Neural crest cell (in vitro differentiated cells): ENCODE data around the gene HSD17B3. TPM values are rescaled to one million over a fixed set of nuclear protein-coding genes. Genes with fewer than 3 reads are reported as not detected.
A peak's percentile ranks its signal among the peaks of the same experiment; 100 is the strongest.
"Not testable (repeated sequence)": the region's sequence is repeated elsewhere in the genome, so short reads cannot be mapped to it uniquely, and the experiment has no call there.

Source experiments
- DNase-seq: peaks from one replicate; pipeline ENCODE4 v3.0.0; 2021; ENCODE audit warnings: low read depth, mixed read lengths, low spot score
- H3K27ac Mint-ChIP-seq: one replicate; pipeline ENCODE4 v1.8.0; 2021; ENCODE audit warnings: mild to moderate bottlenecking, mixed read lengths; ENCODE audit not compliant: unreplicated experiment
- H3K27me3 Mint-ChIP-seq: 2 replicates; pipeline ENCODE4 v1.8.0; 2021; ENCODE audit warnings: low read depth, mild to moderate bottlenecking, mixed read lengths
- H3K36me3 Mint-ChIP-seq: 2 replicates; pipeline ENCODE4 v1.8.0; 2021; ENCODE audit warnings: low read depth, mild to moderate bottlenecking, mixed read lengths
- H3K4me1 Mint-ChIP-seq: 2 replicates; pipeline ENCODE4 v1.8.0; 2021; ENCODE audit warnings: mixed read lengths
- H3K4me3 Mint-ChIP-seq: one replicate; pipeline ENCODE4 v1.8.0; 2021; ENCODE audit warnings: mild to moderate bottlenecking, mixed read lengths
- H3K9me3 Mint-ChIP-seq: 2 replicates; pipeline ENCODE4 v1.8.0; 2021; ENCODE audit warnings: mixed read lengths
- CTCF ChIP-seq: fragments of 200-600 bp; sonication (generic); conservative IDR thresholded peaks from 2 replicates; pipeline ENCODE4 v1.5.0; 2021; ENCODE audit warnings: antibody characterized with exemption, mild to moderate bottlenecking
- total RNA-seq: library from RNA; stranded (reverse); gene quantifications from 2 replicates; pipeline ENCODE4 v1.2.1, GENCODE V29; 2021

HSD17B3 gene
- total RNA-seq, 1 donor from 2014 or later: not detected

DNA sequence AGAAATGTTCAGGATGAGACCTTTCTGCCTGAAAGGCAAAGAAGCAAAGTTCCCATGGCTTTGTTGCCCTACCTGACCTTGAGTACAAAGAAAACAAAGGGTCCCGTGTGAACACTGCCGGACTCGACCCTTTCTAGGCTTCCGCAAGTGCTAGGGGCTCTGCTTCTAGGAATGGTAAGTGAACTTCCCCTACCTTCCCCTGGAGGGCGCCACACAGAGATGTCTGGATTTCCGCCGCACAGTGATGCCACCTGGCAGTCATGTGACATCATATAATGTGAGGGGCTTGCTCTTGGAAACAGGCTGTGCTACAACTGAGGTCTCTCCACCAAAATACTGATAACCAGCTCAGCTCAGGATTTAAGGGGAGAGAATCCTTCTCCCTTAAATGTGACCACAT, 56.6 kb downstream of the HSD17B3 start:
- H3K9me3 Mint-ChIP-seq: no peaks in the 10 kb centered on the region
- H3K36me3 Mint-ChIP-seq: no peaks in the 10 kb centered on the region
- peaks cover 18% of the 10 kb centered on the region for H3K4me1 Mint-ChIP-seq
- peak; percentile 41 for TF ChIP-seq CTCF
- H3K4me3 Mint-ChIP-seq: no peak overlapping the region
- DNase-seq: peak; percentile 19
- no peak overlapping the region for H3K27ac Mint-ChIP-seq
- H3K27me3 Mint-ChIP-seq: no peaks in the 10 kb centered on the region

DNA sequence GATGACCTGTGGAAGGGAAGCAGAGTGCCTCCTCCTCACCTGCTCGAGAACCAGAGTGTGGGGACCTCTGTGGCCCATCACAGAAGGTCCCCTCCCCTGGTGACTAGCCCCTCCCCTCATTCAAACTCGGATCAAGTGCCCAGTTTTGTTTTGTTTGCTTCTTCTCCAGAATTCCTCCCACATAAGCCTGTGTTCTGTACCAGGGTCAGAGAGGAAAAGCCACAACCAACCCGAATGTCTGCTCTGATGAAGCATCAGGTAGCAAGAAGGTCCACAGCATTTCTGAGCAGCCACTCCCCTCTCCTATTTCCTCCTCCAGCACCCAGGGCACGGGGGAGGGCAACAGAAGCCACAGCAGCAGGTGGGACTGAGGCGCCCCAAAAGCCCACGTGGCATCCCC, 58.2 kb downstream of the HSD17B3 start:
- DNase-seq: no peak
- Mint-ChIP-seq H3K4me1 (peaks cover 18% of the 10 kb centered on the region), H3K4me3 (no peak overlapping the region), H3K9me3 (no peaks in the 10 kb centered on the region), H3K27me3 (no peaks in the 10 kb centered on the region), H3K36me3 (no peaks in the 10 kb centered on the region), H3K27ac (peak overlapping the region; percentile 67)
- no peak for TF ChIP-seq CTCF

DNA sequence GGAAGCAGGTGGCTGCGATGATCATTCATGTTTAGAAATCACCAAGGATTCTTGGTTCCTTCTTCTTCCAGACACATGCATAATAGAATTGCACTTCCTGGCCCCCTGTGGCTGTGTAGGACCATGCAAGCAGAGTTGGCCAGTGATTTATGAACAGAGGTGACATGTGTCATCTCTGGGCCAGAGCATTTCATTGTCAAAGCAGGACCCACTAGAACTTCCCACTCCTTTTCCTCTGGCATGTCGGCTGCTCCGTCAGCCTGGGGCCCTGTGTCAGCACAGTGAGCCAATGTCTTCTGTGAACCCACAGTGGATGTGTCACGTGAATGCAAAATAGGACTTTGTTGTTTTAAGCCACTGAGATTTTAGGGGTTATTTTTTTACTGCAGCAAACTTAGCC, 59.2 kb downstream of the HSD17B3 start:
- H3K36me3 Mint-ChIP-seq: no peaks in the 10 kb centered on the region

GRCh38 chr9:96241391-96241809, 60.6 kb downstream of the HSD17B3 start:
- Mint-ChIP-seq H3K9me3 (no peaks in the 10 kb centered on the region), H3K27ac (no peak overlapping the region), H3K27me3 (no peaks in the 10 kb centered on the region), H3K36me3 (no peaks in the 10 kb centered on the region), H3K4me3 (no peak overlapping the region), H3K4me1 (peaks cover 28% of the 10 kb centered on the region)
- no peak for DNase-seq
- no peak for TF ChIP-seq CTCF

More for the DNA sequence above, 59.2 kb downstream of the HSD17B3 start:
- no peak overlapping the region for H3K27ac Mint-ChIP-seq
- peak; percentile 14 for TF ChIP-seq CTCF
- no peaks in the 10 kb centered on the region for H3K9me3 Mint-ChIP-seq
- H3K4me3 Mint-ChIP-seq: no peak overlapping the region
- DNase-seq: no peak
- H3K4me1 Mint-ChIP-seq: peaks cover 18% of the 10 kb centered on the region
- no peaks in the 10 kb centered on the region for H3K27me3 Mint-ChIP-seq

DNA sequence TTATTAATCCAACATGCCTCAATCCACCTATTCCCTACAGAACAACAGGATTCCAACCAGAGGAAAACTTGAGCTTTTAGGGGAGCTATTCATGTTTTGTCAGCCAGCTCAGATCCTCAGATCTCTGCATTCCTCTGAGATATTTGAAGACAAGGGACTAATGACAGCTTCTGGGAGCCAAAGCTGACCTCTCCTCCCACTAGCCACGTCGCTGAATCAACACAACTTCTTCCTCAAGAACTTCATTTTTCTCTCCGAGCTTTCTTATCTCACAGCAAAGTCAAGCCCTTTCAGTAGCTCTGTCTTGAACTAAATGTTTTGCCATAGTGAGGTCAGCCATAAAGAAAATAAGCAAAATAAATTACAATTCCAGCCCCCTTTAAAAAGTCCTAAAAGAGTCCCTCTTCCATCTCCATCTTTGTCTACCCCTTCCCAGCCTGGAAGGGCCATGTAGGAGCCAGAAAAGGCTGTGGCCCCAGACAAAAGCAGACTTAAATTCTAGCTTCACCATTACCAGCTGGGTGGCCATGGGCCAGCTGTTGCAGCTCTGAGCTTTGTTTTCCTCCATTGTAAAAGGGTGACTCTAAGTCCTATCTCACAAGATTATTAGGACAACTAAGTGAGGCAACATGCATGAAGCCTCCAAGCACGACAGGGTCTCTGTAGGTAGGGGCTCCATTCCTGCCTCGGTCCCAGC, 65.0 kb downstream of the HSD17B3 start:
- Mint-ChIP-seq H3K36me3 (peaks cover 2% of the 10 kb centered on the region), H3K9me3 (peaks cover 2% of the 10 kb centered on the region), H3K4me3 (no peak overlapping the region), H3K27ac (peak overlapping the region; percentile 64), H3K27me3 (no peaks in the 10 kb centered on the region), H3K4me1 (peaks cover 14% of the 10 kb centered on the region)
- no peak for DNase-seq
- no peak for TF ChIP-seq CTCF

- H3K36me3 Mint-ChIP-seq, H3K9me3 Mint-ChIP-seq, H3K4me3 Mint-ChIP-seq, DNase-seq, H3K27ac Mint-ChIP-seq, H3K27me3 Mint-ChIP-seq: not testable (repeated sequence)
- peaks cover 14% of the 10 kb centered on the region for H3K4me1 Mint-ChIP-seq
These were observed 65.6 kb downstream of the HSD17B3 start for GRCh38 chr9:96236337-96236736.
